HG03066 (cell line): ENCODE measurements around the gene RFT1.
"Not testable (repeated sequence)": the region's sequence is repeated elsewhere in the genome, so short reads cannot be mapped to it uniquely, and the experiment has no call there.

Source experiments
- ATAC-seq: cut with Tn5 transposase; IDR thresholded peaks from one replicate; pipeline ENCODE4 v1.9.1; 2021; ENCODE audit warnings: low read depth; ENCODE audit not compliant: unreplicated experiment

The RFT1 gene

GRCh38 chr3:53163444-53164387, 33.5 kb upstream of the RFT1 start:
- no peak for ATAC-seq

GRCh38 chr3:53162672-53163443, 32.6 kb upstream of the RFT1 start:
- peak; percentile 33 for ATAC-seq

- ATAC-seq: peak; percentile 36
These were observed 31.8 kb upstream of the RFT1 start for GRCh38 chr3:53161820-53162671.

GRCh38 chr3:53161450-53161819, 31.2 kb upstream of the RFT1 start:
- peak; percentile 4 for ATAC-seq

- ATAC-seq: peak; percentile 36
These were observed 30.6 kb upstream of the RFT1 start, which contains the start of gene PRKCD for GRCh38 chr3:53160660-53161449. Gene PRKCD (plus strand): TSS chr3:53161209. CDS start chr3:53178423, 17,214 bp downstream.

GRCh38 chr3:53160061-53160659, 29.9 kb upstream of the RFT1 start:
- ATAC-seq: no peak

- ATAC-seq: no peak
These were observed 29.2 kb upstream of the RFT1 start for GRCh38 chr3:53159156-53160060.

- ATAC-seq: no peak
These were observed 28.5 kb upstream of the RFT1 start for GRCh38 chr3:53158765-53159155.

- ATAC-seq: no peak
These were observed 27.8 kb upstream of the RFT1 start for GRCh38 chr3:53157974-53158580.

GRCh38 chr3:53156368-53156834, 26.2 kb upstream of the RFT1 start:
- ATAC-seq: no peak

- no peak for ATAC-seq
These were observed 25.5 kb upstream of the RFT1 start for GRCh38 chr3:53155760-53156159.

GRCh38 chr3:53154881-53155285, 24.6 kb upstream of the RFT1 start:
- no peak for ATAC-seq

GRCh38 chr3:53153980-53154379, 23.7 kb upstream of the RFT1 start:
- ATAC-seq: no peak

- no peak for ATAC-seq
These were observed 23.1 kb upstream of the RFT1 start for GRCh38 chr3:53153264-53153823.

- no peak for ATAC-seq
These were observed 21.8 kb upstream of the RFT1 start for GRCh38 chr3:53151870-53152660.

- ATAC-seq: no peak
These were observed 21.2 kb upstream of the RFT1 start for GRCh38 chr3:53151465-53151864.

GRCh38 chr3:53151086-53151438, 20.8 kb upstream of the RFT1 start:
- not testable (repeated sequence) for ATAC-seq
